NCI-H82 treated with DMSO at 0.1 percent for 48 hours (cell line): Measurements from ENCODE around the gene PARD6A.
"Not testable (repeated sequence)": the region's sequence is repeated elsewhere in the genome, so short reads cannot be mapped to it uniquely, and the experiment has no call there.

Experiments used
- DNase-seq: peaks from one replicate; lab custom pipeline; 2025; ENCODE audit not compliant: unreplicated experiment; lab: John Stamatoyannopoulos, UW

Gene PARD6A

GRCh38 chr16:67683767-67684166 is 23.0 kb downstream of the PARD6A start:
- no peak for DNase-seq

DNA sequence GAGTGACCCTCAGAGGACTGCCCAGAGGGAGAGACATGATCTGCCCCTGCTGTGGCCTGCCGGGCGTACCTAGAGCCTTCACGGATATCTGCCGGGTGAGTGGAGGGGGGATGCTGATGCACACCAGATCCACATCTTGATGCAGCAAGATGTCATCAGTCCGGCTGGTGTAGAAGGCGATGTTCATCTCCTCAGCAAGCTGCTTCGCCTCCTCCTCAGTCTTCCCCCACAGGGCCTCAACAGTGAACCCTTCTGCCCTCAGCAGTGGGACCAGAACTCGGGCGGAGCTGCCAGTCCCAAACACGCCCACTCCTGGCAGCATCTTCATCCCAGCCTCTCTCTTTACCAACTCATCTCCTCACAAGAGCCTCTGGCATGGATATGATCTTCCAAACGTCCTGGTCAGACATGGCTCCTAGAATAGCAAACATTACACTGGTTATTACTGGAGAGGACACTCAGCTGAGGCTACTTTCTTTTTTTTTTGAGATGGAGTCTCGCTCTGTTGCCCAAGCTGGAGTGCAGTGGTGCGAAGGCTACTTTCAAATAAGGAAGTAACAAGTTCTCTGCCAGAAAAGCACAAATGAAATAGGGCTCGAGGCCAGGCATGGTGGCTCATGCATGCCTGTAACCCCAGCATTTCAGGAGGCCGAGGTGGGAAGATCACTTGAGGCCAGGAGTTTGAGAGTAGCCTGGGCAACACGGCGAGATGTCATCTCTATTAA is 24.8 kb downstream of the PARD6A start:
- DNase-seq: no peak

DNA sequence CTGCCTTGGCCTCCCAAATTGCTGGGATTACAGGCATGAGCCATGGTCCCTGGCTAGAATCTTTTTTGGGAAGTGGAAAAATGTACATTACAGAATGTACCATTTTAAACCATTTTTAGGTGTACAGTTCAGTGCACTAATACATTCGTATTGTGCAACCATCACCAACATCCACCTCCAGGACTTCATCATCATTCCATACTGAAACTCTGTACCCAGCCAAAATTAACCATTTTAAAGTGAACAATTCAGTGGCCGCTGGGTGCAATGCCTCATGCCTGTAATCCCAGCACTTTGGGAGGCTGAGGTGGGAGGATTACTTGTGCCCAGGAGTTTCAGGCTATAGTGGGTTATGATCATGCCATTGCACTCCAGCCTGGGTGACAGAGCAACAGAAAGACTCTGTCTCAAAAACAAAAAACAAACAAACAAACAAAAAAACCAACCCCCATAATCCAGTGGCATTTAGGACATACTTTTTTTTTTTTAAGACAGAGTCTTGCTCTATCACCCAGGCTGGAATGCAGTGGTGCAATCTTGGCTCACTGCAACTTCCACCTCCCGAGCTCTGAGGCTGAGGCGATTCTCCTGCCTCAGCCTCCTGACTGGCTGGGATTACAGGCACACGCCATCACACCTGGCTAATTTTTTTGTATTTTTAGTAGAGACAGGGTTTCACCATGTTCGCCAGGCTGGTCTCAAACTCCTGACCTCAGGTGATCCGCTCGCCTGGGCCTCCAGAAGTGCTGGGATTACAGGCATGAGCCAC is 32.9 kb downstream of the PARD6A start:
- not testable (repeated sequence) for DNase-seq

GRCh38 chr16:67694611-67695010 is 33.9 kb downstream of the PARD6A start:
- no peak for DNase-seq

DNA sequence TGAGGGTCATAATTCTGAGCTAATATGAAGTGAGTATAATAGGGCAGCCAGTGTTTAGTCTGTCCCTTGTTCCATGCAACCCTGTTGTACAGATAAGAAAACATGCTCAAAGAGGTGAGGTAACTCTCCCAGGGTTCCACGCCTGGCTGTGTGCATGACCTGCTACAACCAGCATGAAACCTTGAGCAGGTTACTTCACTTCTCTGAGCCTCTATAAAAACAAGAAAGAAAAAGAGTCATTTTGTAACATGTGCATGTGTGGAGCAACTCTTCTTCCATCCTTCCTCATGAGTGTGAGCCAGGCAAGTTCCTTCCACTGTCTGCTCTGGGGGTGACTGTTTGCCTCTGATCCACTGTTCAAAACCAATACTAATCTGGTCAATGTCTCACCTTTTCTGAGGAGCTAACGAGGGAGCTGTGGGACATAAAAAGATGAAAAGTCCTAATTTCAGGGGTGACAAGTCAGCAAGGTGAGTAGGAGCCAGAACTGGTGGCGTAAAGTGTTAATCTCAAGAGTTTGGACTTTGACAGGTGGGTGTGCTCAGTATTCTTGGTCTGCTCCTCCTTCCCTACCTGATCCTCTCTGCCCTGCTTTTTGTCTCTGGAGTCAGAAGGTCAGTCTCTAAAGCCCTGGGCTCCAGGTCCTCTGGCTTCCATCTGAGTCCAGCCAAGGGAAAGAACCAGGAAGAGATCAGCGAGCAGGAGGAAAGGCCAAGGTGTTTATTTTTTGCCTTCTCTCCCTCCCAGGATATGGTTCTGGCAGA is 36.8 kb downstream of the PARD6A start:
- DNase-seq: no peak

DNA sequence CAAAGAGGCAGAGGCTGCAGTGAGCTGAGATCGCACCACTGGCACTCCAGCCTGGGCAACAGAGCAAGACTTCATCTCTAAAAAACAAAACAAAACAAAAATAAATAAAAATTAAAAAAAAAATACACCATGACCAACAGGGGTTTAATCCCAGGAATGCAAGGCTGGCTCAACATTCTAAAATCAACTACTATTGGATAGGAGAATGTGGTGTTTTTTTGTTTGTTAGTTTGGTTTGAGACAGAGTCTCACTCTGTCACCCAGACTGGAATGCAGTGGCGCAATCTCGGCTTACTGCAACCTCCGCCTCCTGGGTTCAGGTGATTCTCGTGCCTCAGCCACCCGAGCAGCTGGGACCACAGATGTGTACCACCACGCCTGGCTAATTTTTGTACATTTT is 38.5 kb downstream of the PARD6A start:
- DNase-seq: no peak

DNA sequence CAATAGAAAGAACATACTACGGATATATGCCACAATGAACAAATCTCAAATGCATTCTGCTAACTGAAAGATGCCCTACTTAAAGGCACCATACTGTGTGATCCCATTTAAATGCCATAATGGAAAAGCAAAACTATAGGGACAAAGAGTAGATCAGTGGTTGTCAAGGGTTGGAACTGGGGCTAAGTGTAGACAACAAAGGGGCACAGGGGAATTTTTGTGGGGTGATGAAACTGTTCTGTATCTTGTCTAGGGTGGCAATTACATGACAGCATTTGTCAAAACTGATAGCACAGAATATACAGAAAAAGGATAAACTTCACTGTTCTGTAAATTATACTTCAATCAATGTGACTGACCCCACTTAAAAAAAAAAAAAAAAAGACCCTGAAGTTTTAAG is 40.7 kb downstream of the PARD6A start:
- no peak for DNase-seq

DNA sequence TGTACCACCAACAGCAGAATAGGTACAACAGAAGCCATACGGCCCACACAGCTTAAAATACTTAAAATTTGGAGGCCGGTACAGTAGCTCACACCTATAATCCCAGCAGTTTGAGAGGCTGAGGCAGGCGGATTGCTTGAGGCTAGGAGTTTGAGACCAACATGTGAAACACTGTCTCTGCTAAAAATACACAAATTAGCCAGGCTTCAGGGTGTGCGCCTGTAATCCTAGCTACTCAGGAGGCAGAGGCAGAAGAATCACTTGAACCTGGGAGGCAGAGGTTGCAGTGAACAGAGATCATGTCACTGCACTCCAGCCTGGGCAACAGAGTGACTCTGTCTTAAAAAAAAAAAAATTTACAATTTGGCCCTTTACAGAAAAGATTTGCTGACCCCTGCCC is 41.4 kb downstream of the PARD6A start:
- DNase-seq: no peak

DNA sequence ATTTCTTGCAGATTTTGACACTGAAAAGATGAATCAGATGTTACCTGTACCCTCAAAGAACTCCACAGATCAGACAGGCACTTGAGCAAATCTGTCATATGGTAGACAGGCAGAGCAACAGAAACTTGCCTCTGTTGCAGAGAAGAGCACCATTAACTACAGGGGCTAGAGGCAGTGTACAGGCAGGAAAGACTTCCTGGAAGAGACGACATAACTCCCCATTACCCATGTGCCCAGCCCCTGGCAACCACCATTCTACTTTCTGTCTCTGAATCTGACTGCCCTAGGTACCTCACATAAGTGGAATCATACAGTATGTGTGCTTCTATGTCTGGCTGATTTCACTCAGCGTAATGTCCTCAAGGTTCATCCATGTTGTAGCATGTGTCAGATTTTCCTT is 42.9 kb downstream of the PARD6A start:
- DNase-seq: no peak

DNA sequence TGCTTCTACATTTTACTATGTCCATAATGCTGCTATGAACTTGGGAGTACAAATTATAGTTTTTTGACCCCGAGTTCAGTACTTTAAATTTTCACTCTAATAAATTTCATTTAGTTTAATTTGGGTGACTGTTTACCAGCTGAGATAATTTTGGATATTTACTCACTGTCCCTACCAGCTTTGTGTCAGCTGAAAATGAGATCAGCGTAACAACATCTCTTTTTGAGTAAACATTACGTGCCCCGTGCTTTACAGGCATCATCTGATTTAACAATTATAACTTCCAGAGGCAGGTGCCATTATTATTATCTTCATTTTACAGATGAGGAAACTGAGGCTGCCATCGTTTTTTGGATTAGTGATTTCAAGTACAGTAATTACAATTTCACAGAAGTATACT is 43.4 kb downstream of the PARD6A start:
- DNase-seq: no peak

GRCh38 chr16:67707210-67707609 is 46.5 kb downstream of the PARD6A start:
- no peak for DNase-seq

DNA sequence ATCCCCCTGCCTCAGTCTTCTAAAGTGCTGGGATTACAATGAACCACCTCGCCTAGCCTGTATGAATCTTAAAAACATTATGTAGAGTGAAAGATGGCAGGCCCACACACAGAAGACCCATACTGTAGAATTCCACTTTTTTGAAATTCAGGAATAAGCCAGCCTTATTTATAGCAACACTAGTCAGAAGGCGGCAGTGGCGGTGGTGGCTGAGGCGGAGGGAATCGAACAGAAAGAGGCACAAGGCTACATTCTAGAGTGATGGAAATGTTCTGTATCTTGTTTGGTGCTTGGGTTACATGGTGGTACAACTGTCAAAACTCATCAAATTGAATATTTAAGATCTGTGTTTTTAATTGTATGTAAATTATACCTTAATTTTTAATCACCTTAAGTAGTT is 47.0 kb downstream of the PARD6A start:
- no peak for DNase-seq

DNA sequence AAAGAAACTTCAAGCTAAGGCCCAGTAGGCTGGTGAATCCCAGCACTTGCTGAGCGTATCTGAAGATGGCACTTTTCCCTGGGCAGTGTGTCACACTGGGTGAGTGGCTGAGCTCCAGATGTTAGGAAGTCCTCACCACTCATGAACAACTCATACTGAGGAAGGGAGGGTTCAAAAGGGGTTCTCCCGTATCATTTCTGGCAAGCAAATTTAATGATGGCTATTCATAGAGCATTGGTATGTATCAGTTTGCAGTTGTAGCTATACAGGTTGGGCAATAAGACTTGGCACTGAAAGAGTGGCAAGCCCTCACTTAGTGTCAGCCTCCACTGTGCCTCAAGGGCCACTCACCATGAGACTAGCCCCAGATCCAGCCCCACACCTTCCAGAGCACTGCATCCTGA is 47.6 kb downstream of the PARD6A start:
- DNase-seq: no peak

DNA sequence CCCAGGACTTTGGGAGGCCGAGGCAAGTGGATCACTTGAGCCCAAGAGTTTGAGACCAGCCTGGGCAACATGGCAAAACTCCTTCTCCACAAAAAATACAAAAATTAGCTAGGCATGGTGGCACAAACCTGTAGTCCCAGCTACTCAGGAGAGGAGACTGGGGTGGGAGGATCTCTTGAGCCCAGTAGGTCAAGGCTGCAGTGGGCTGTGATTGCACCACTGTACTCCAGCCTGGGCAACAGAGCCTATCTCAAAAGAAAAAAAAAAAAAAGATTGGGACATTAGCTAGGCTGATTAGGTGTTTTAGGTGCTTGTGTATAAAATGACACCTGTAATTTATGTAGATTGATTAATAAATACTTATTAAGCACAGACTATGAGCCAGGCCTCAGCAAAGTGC is 48.3 kb downstream of the PARD6A start:
- DNase-seq: no peak

DNA sequence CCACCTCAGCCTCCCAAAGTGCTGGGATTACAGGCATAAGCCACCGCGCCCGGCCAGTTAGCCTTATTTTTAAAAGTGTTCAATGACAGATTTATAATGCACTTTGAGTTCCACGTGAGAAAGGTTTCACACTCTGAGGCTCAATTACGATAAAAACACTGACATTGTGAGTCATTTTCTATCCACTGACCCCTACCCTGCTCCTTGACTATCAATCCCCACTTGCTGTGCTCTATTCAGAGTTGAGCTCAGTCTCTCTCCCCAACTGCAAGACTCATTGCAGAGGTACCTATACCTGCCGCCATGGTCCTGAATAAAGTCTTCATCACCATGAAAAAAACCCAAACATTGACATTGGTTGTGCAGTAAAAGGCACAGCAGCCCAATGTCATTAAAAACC is 49.8 kb downstream of the PARD6A start:
- no peak for DNase-seq
